SK-N-SH (cell line): ENCODE data around the gene PHC2. TPM values are rescaled to one million over a fixed set of nuclear protein-coding genes. Genes with fewer than 3 reads are reported as not detected.

Experiments used
- CTCF ChIA-PET: fragments of 300-600, 350-600 bp; formaldehyde crosslinking; extraction: SDS; loops from one replicate; lab custom pipeline; 2021; lab: Yijun Ruan, JAX
- POLR2A ChIA-PET: fragments of 350-600 bp; sonication (Branson Sonifier 250); formaldehyde crosslinking; extraction: SDS; loops from one replicate; lab custom pipeline; 2020; ENCODE audit warnings: antibody characterized with exemption, inconsistent platforms; lab: Yijun Ruan, JAX
- DNase-seq: peaks from one replicate; pipeline ENCODE4 v3.0.0; 2012
- H2AFZ ChIP-seq: fragments of 200-600 bp; sonication (generic); 2 replicates; pipeline ENCODE4 v1.8.1; 2016; ENCODE audit warnings: antibody characterized with exemption, mild to moderate bottlenecking, low read depth
- H3F3A ChIP-seq: fragments of 200-600 bp; sonication (generic); replicated peaks from 2 replicates; pipeline ENCODE3; 2016; ENCODE audit warnings: antibody characterized with exemption, mild to moderate bottlenecking; ENCODE audit not compliant: insufficient read depth
- H3K27ac ChIP-seq, 2 experiments: fragments of 200-500 bp in 1 of 2; fragments of 200-600 bp in 1 of 2; sonication (Bioruptor generic) in 1 of 2; sonication (generic), shearing (Covaris generic) in 1 of 2; 2 replicates each; pipeline versions ENCODE4 v1.5.1 to v1.6.1; 2014 to 2016; ENCODE audit warnings: low read depth in 2 of 2, inconsistent platforms in 1 of 2, low read length in 1 of 2, mild to moderate bottlenecking in 1 of 2, mixed read lengths in 1 of 2
- H3K27me3 ChIP-seq: fragments of 200-600 bp; sonication (generic), shearing (Covaris generic); 2 replicates; pipeline ENCODE4 v1.6.1; 2016; ENCODE audit warnings: mixed run types; ENCODE audit not compliant: insufficient read depth
- H3K36me3 ChIP-seq, 2 experiments: fragments of 200-500 bp in 1 of 2; fragments of 200-600 bp in 1 of 2; sonication (Bioruptor generic) in 1 of 2; sonication (generic) in 1 of 2; replicated peaks in 1 of 2; 2 replicates each; pipeline versions ENCODE3 to v1.5.1; 2014 to 2016; ENCODE audit warnings: low read length in 1 of 2, mild to moderate bottlenecking in 1 of 2; ENCODE audit not compliant: insufficient read depth in 2 of 2, control insufficient read depth in 1 of 2
- H3K4me1 ChIP-seq, 2 experiments: fragments of 200-500 bp in 1 of 2; fragments of 200-600 bp in 1 of 2; sonication (Bioruptor generic) in 1 of 2; sonication (generic), shearing (Covaris generic) in 1 of 2; 2 replicates each; pipeline versions ENCODE4 v1.5.1 to v1.6.1; 2014 to 2016; ENCODE audit warnings: low read depth in 1 of 2, low read length in 1 of 2, mixed run types in 1 of 2; ENCODE audit not compliant: insufficient read depth in 2 of 2, control insufficient read depth in 1 of 2
- H3K4me2 ChIP-seq: fragments of 200-600 bp; sonication (generic), shearing (Covaris generic); 2 replicates; pipeline ENCODE4 v1.6.1; 2017; ENCODE audit warnings: mixed run types
- H3K4me3 ChIP-seq, 2 experiments: fragments of 200-500 bp in 1 of 2; fragments of 200-600 bp in 1 of 2; sonication (Bioruptor generic) in 1 of 2; sonication (generic), shearing (Covaris generic) in 1 of 2; 2 replicates each; pipeline versions ENCODE4 v1.5.1 to v1.8.1; 2014 to 2016; ENCODE audit warnings: low read depth in 2 of 2, inconsistent platforms in 1 of 2, low read length in 1 of 2, mild to moderate bottlenecking in 1 of 2, mixed read lengths in 1 of 2, moderate library complexity in 1 of 2
- H3K79me2 ChIP-seq: fragments of 200-600 bp; sonication (generic); 2 replicates; pipeline ENCODE4 v1.8.1; 2017; ENCODE audit warnings: mild to moderate bottlenecking; ENCODE audit not compliant: insufficient read depth
- H3K9ac ChIP-seq: fragments of 200-600 bp; sonication (generic); 2 replicates; pipeline ENCODE4 v1.6.1; 2017; ENCODE audit warnings: mixed run types
- H3K9me2 ChIP-seq: fragments of 200-600 bp; sonication (generic); 2 replicates; pipeline ENCODE4 v1.6.1; 2017; ENCODE audit warnings: mixed run types
- H3K9me3 ChIP-seq: fragments of 200-600 bp; sonication (generic); 2 replicates; pipeline ENCODE4 v1.6.1; 2017; ENCODE audit warnings: mixed run types, mild to moderate bottlenecking, moderate library complexity
- H4K20me1 ChIP-seq: fragments of 200-600 bp; sonication (generic); 2 replicates; pipeline ENCODE4 v1.6.1; 2017; ENCODE audit warnings: mild to moderate bottlenecking, mixed run types; ENCODE audit not compliant: insufficient read depth
- CHD2 ChIP-seq: fragments of 150-350 bp; IDR thresholded peaks from 2 replicates; pipeline ENCODE4 v1.6.1; 2018; ENCODE audit warnings: low read length; ENCODE audit not compliant: partially characterized antibody
- CTCF ChIP-seq: fragments of 200-600 bp; sonication (generic); IDR thresholded peaks from 2 replicates; pipeline ENCODE4 v1.6.1; 2017; ENCODE audit warnings: antibody characterized with exemption, mild to moderate bottlenecking, moderate library complexity
- FOXJ3 ChIP-seq: sonication (generic); formaldehyde crosslinking; IDR thresholded peaks from 2 replicates; pipeline ENCODE4 v1.5.1; 2020; ENCODE audit warnings: mild to moderate bottlenecking, missing genetic modification reagents
- GABPA ChIP-seq: IDR thresholded peaks from 2 replicates; pipeline ENCODE4 v1.4.0; 2012; ENCODE audit warnings: low read depth, mild to moderate bottlenecking
- GATA2 ChIP-seq: sonication (generic); formaldehyde crosslinking; IDR thresholded peaks from 2 replicates; pipeline ENCODE4 v1.5.0; 2020; ENCODE audit warnings: mild to moderate bottlenecking, missing genetic modification reagents
- JUND ChIP-seq: IDR thresholded peaks from 2 replicates; pipeline ENCODE4 v1.4.0; 2012
- MEF2A ChIP-seq: IDR thresholded peaks from 2 replicates; pipeline ENCODE4 v1.4.0; 2012; ENCODE audit warnings: low read depth, borderline replicate concordance
- MXI1 ChIP-seq: IDR thresholded peaks from 2 replicates; pipeline ENCODE4 v1.6.1; 2012; ENCODE audit warnings: mild to moderate bottlenecking, low read depth, low read length, improper control_type of control experiment
- NFIC ChIP-seq: IDR thresholded peaks from 2 replicates; pipeline ENCODE4 v1.4.0; 2012; ENCODE audit warnings: borderline replicate concordance
- NRF1 ChIP-seq: IDR thresholded peaks from 2 replicates; pipeline ENCODE4 v1.6.1; 2012; ENCODE audit warnings: low read depth, mild to moderate bottlenecking, low read length
- PBX3 ChIP-seq: IDR thresholded peaks from 2 replicates; pipeline ENCODE4; 2012
- POLR2AphosphoS5 ChIP-seq: IDR thresholded peaks from 2 replicates; pipeline ENCODE4 v1.6.1; 2012; ENCODE audit warnings: low read depth, low read length
- RAD21 ChIP-seq: IDR thresholded peaks from 2 replicates; pipeline ENCODE4 v1.6.1; 2012; ENCODE audit warnings: mild to moderate bottlenecking, low read length
- RCOR1 ChIP-seq: fragments of 150-350 bp; IDR thresholded peaks from 2 replicates; pipeline ENCODE4 v1.6.1; 2017; ENCODE audit warnings: antibody characterized with exemption, low read length
- RFX5 ChIP-seq: IDR thresholded peaks from 2 replicates; pipeline ENCODE4 v1.6.1; 2012; ENCODE audit warnings: mild to moderate bottlenecking, improper control_type of control experiment, low read length
- TAF1 ChIP-seq: IDR thresholded peaks from 2 replicates; pipeline ENCODE4 v1.6.1; 2012; ENCODE audit warnings: low read depth, mild to moderate bottlenecking, low read length, moderate library complexity, borderline replicate concordance
- USF1 ChIP-seq: IDR thresholded peaks from 2 replicates; pipeline ENCODE4 v1.4.0; 2012; ENCODE audit warnings: low read depth, borderline replicate concordance
- WGBS: methylation state at CpG from one replicate; pipeline ENCODE4 v1.1.6; 2017; ENCODE audit warnings: low lambda C conversion rate; 5-methylcytosine and 5-hydroxymethylcytosine counted together
- polyA plus RNA-seq, 3 experiments: library from polyadenylated mRNA; depleted of rRNA; stranded (reverse); fragments of >200 nt; gene quantifications; 2 replicates each; pipeline ENCODE4 v1.2.3, GENCODE V29; 2012

The PHC2 gene
- polyA plus RNA-seq, 1 of the 3 experiments (the other 2 are of a cell fraction), result 98.7 TPM

- H3K36me3 ChIP-seq, result peaks cover 12 to 35% of the 10 kb centered on the region in 2 experiments
- 71% methylated on average over 4 of the region's 4 CpGs for WGBS
- H2AFZ ChIP-seq, result no peak overlapping the region
- H3K27ac ChIP-seq, result no peak overlapping the region
- H3K4me3 ChIP-seq, result no peak overlapping the region
- DNase-seq, result no peak
- H3K9ac ChIP-seq, result no peak overlapping the region
- H3K9me3 ChIP-seq, result no peaks in the 10 kb centered on the region
- CTCF ChIA-PET, result interaction anchor here (1.1 to 1.2 kb wide), 2 partner anchors 14 to 182 kb away, joined by 3 to 4 read pairs; no protein-coding TSS in a partner anchor
- no peak for TF ChIP-seq RFX5
- TF ChIP-seq JUND, result no peak
- TF ChIP-seq FOXJ3, result no peak
- no peak for TF ChIP-seq MXI1
- TF ChIP-seq GABPA, result no peak
- no peak for TF ChIP-seq USF1
- no peak for TF ChIP-seq MEF2A
- no peak for TF ChIP-seq GATA2
- TF ChIP-seq TAF1, result no peak
- TF ChIP-seq RCOR1, result no peak
- TF ChIP-seq PBX3, result no peak
- TF ChIP-seq NFIC, result no peak
- TF ChIP-seq RAD21, result no peak
- no peak for TF ChIP-seq NRF1
- no peak for TF ChIP-seq CTCF
- no peak for TF ChIP-seq POLR2AphosphoS5
- no peak for TF ChIP-seq CHD2
- TF ChIP-seq, all 33 proteins: peak for 0
- POLR2A ChIA-PET, result no interaction called here
- no peaks in the 10 kb centered on the region for H3F3A ChIP-seq
- H3K4me2 ChIP-seq, result no peak overlapping the region
- H3K79me2 ChIP-seq, result peaks cover 25% of the 10 kb centered on the region
- H4K20me1 ChIP-seq, result no peaks in the 10 kb centered on the region
- peaks cover 0 to 8% of the 10 kb centered on the region in 2 experiments; a peak in 2 of 4 replicates for H3K4me1 ChIP-seq
- H3K27me3 ChIP-seq, result no peaks in the 10 kb centered on the region
- no peaks in the 10 kb centered on the region for H3K9me2 ChIP-seq
Measured at GRCh38 chr1:33477451-33477850, 46.6 kb upstream of the PHC2 start.

GRCh38 chr1:33473900-33474299 is 43.0 kb upstream of the PHC2 start:
- no peaks in the 10 kb centered on the region for H3K27me3 ChIP-seq
- no peaks in the 10 kb centered on the region for H4K20me1 ChIP-seq
- peaks cover 25% of the 10 kb centered on the region for H3K79me2 ChIP-seq
- TF ChIP-seq TAF1 (no peak), POLR2AphosphoS5 (no peak)
- no peak overlapping the region; a peak in 1 of 4 replicates for H3K27ac ChIP-seq
- H3K9me3 ChIP-seq, result no peaks in the 10 kb centered on the region
- DNase-seq, result no peak
- POLR2A ChIA-PET, result no interaction called here
- H3K4me2 ChIP-seq, result no peak overlapping the region
- peaks cover 18 to 22% of the 10 kb centered on the region in 2 experiments for H3K4me1 ChIP-seq
- no peak overlapping the region for H2AFZ ChIP-seq
- H3K9me2 ChIP-seq, result no peaks in the 10 kb centered on the region
- peaks cover 16% of the 10 kb centered on the region for H3F3A ChIP-seq
- no peak overlapping the region for H3K9ac ChIP-seq
- CTCF ChIA-PET, result interaction anchor here (1.0 to 5.2 kb wide), 3 partner anchors 19 to 178 kb away, joined by 3 to 31 read pairs (median 5); no protein-coding TSS in a partner anchor
- H3K4me3 ChIP-seq, result no peak overlapping the region
- H3K36me3 ChIP-seq, result peaks cover 0 to 5% of the 10 kb centered on the region in 2 experiments
